ENCODE data around the gene NAIF1. TPM values are rescaled to one million over a fixed set of nuclear protein-coding genes. Genes with fewer than 3 reads are reported as not detected.

NAIF1 gene
- total and polyA plus RNA-seq, 2 experiments from 2014 or later = 4.9 to 5.5 TPM

- Histone ChIP-seq H4K20me1 (replicated peaks; ENCODE audit: insufficient read depth) (no peaks in the 10 kb centered on the region; the same call in 1 of the 2 replicates), H3K4me1 (ENCODE audit: insufficient read depth) (peaks cover 6% of the 10 kb centered on the region; the same call in 1 of the 2 replicates), H3K9me2 (ENCODE audit: insufficient read depth) (no peaks in the 10 kb centered on the region), H3K36me3 (ENCODE audit: insufficient read depth) (no peaks in the 10 kb centered on the region), H3K27ac (ENCODE audit: low read depth) (no peak overlapping the region), H3F3A (replicated peaks; ENCODE audit: low read depth) (peaks cover 7% of the 10 kb centered on the region; the same call in 1 of the 2 replicates), H3K79me2 (replicated peaks; ENCODE audit: insufficient read depth) (no peaks in the 10 kb centered on the region), H3K4me2 (no peak overlapping the region), H3K27me3 (ENCODE audit: insufficient read depth) (no peaks in the 10 kb centered on the region), H2AFZ (no peak overlapping the region), H3K4me3 (no peak overlapping the region)
- DNase-seq (ENCODE audit: low spot score) (no peak), ATAC-seq (no peak)
- H3K4me3 Mint-ChIP-seq = no peak overlapping the region
- no peaks in the 10 kb centered on the region for H3K9me3 Mint-ChIP-seq
- peaks cover 22% of the 10 kb centered on the region for H3K36me3 Mint-ChIP-seq (ENCODE audit: low read depth)
- H3K27me3 Mint-ChIP-seq (ENCODE audit: insufficient read depth, low read depth, poor library complexity) = peaks cover 15% of the 10 kb centered on the region
- H3K27ac Mint-ChIP-seq = no peak overlapping the region
- peaks cover 10% of the 10 kb centered on the region for H3K4me1 Mint-ChIP-seq
- TF ChIP-seq EZH2phosphoT487 (IDR thresholded peaks at IDR 0.05; ENCODE audit: unreplicated experiment) = no peak
- TF ChIP-seq NANOG (IDR thresholded peaks at IDR 0.05; ENCODE audit: borderline replicate concordance) = no peak
- no peak for TF ChIP-seq ETS1 (IDR thresholded peaks at IDR 0.05)
- TF ChIP-seq EZH2 (IDR thresholded peaks at IDR 0.05; ENCODE audit: low read depth, unreplicated experiment) = no peak
- TF ChIP-seq CREB1 (CRISPR knock-in tag; IDR thresholded peaks at IDR 0.05; ENCODE audit: low read depth) = no peak
- no peak for TF ChIP-seq POLR2AphosphoS5 (IDR thresholded peaks at IDR 0.05; ENCODE audit: low read depth)
- no peak for TF ChIP-seq ZNF114 (CRISPR knock-in tag; IDR thresholded peaks at IDR 0.05)
- no peak for TF ChIP-seq REST (IDR thresholded peaks at IDR 0.05; ENCODE audit: unreplicated experiment)
- TF ChIP-seq ZNF331 (CRISPR knock-in tag; IDR thresholded peaks at IDR 0.05; ENCODE audit: low read depth) = no peak
- no peak for TF ChIP-seq JUNB (IDR thresholded peaks at IDR 0.05; ENCODE audit: unreplicated experiment)
- TF ChIP-seq CTCF (conservative IDR thresholded peaks at IDR 0.05; ENCODE audit: low read depth in 2 of 2) = no peak
- no peak for TF ChIP-seq STAT1 (IDR thresholded peaks at IDR 0.05; ENCODE audit: unreplicated experiment)
- no peak for TF ChIP-seq ZNF462 (CRISPR knock-in tag; IDR thresholded peaks at IDR 0.05)
Measured at GRCh38 chr9:128116104-128117083, 49.3 kb upstream of the NAIF1 start.

Data from GM23338 (cell line).